Measurements from ENCODE around the gene MDC1.

MDC1 gene

DNA sequence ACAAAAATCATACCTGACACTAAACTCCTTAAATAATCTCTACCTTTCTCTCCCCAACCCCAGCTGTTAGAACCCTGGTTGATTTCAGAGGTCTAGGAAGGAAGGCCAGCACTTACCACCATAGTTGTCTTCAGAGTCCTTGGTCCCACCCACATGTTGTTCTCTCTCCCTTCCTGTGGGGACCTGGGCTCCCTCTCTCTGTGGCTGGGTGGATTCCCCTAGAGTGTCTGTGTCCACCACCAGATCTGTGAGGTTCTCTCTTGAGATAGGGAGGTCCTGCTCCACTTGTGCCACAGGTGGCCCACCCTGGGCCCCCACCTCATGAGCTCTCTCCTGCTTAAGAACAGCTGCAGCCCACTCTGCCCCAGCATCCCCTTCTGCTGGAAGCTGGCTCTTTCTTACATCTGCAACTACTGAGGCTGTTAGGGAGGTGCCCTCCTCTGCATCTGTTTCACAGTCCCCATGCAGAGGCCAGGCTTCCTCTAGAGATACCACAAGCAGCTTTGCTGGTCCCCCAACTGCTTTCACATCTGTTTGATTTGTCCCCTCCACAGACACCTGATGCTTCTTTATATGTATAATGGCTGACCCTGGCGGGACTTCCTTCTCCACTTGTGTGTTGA is 5.2 kb downstream of the MDC1 start:
- TF ChIP-seq, protein P1, sequence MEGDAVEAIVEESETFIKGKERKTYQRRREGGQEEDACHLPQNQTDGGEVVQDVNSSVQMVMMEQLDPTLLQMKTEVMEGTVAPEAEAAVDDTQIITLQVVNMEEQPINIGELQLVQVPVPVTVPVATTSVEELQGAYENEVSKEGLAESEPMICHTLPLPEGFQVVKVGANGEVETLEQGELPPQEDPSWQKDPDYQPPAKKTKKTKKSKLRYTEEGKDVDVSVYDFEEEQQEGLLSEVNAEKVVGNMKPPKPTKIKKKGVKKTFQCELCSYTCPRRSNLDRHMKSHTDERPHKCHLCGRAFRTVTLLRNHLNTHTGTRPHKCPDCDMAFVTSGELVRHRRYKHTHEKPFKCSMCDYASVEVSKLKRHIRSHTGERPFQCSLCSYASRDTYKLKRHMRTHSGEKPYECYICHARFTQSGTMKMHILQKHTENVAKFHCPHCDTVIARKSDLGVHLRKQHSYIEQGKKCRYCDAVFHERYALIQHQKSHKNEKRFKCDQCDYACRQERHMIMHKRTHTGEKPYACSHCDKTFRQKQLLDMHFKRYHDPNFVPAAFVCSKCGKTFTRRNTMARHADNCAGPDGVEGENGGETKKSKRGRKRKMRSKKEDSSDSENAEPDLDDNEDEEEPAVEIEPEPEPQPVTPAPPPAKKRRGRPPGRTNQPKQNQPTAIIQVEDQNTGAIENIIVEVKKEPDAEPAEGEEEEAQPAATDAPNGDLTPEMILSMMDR (IDR thresholded peaks at IDR 0.05; ENCODE audit: low read depth, low read length) = no peak
- H3K4me3 ChIP-seq (replicated peaks in 1 of 2; ENCODE audit: low read depth in 2 of 2, low read length in 2 of 2) = no peak overlapping the region
- DNase-seq (ENCODE audit: low read depth in 2 of 2) = no peak

- TF ChIP-seq, protein P1 (IDR thresholded peaks at IDR 0.05; ENCODE audit: low read depth, low read length) = no peak
- no peak overlapping the region for H3K4me3 ChIP-seq (replicated peaks in 1 of 2; ENCODE audit: low read depth in 2 of 2, low read length in 2 of 2)
- no peak for DNase-seq (ENCODE audit: low read depth in 2 of 2)
These were observed 7.8 kb downstream of the MDC1 start for GRCh38 chr6:30709101-30709868.

DNA sequence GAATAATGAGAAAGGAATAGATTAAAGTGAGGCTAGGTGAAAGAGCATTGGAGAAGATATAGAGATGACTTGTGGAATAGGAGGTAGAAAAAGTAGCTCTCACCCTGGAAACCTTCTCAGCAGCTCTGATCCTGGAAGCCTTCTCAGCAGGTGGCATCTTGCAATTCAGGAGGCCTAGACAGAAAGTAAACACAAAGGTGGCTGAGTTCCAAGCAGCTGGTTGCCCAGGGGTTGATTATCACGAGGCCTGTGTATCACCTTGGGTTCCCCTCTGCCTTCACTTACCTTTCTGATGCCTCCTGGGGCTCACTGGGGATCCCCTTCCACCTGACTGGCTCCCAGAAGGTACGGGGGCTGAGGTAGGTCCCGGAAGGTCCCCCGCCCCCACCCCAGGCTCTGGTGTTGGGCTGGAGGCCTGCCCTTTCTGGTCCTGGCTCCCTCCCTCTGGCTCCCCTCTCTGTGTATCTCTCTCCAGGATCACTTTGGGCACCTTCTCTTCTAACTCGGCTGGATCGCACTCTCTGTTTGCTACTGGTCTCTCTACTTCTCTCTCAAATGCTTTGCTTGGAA is 9.7 kb downstream of the MDC1 start:
- DNase-seq (ENCODE audit: low read depth in 2 of 2) = no peak
- no peak overlapping the region for H3K4me3 ChIP-seq (replicated peaks in 1 of 2; ENCODE audit: low read depth in 2 of 2, low read length in 2 of 2)
- TF ChIP-seq, protein P1 (IDR thresholded peaks at IDR 0.05; ENCODE audit: low read depth, low read length) = no peak

DNA sequence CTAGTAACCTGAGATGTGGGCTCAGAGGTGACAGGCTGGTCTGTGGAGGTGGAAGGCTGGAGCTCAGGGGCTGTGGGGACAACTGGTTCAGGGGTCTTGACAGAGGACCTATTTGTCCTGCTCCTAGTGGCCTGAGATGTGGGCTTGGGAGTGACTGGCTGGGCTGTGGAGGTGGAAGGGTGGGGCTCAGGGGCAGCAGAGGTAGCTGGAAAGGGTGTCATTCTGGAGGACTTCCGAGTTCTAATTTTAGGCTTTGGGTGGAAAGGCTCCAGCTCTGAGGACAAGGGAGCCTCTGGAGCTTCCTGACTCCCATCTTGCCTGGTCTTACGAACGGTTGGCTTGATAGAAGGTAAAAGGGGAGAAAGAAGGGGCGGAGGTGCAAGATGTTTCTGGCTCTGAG is 11.5 kb downstream of the MDC1 start:
- TF ChIP-seq, protein P1 (IDR thresholded peaks at IDR 0.05; ENCODE audit: low read depth, low read length) = no peak
- H3K4me3 ChIP-seq (replicated peaks in 1 of 2; ENCODE audit: low read depth in 2 of 2, low read length in 2 of 2) = no peak overlapping the region
- DNase-seq (ENCODE audit: low read depth in 2 of 2) = no peak

DNA sequence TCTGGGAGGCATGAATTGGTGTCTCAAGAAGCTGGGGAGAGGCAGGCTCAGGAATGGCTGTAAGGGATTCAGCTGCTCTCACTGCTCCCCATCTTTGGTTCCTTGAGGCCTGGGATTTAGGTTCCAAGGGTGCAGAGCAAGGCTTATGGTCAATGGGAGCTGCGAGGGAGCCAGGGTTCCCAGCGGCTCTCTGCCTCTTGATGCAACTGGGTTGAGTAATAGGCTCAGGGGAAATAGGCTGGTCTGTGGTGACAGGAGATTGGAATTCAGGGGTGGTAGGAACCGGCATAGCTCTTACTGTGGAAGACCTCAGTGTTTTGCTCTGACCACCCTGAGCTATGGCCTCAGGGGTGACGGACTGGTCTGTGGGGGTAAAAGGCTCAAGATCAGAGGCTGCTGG is 13.3 kb downstream of the MDC1 start:
- TF ChIP-seq, protein P1 (IDR thresholded peaks at IDR 0.05; ENCODE audit: low read depth, low read length) = no peak
- DNase-seq (ENCODE audit: low read depth in 2 of 2) = peak in 1 of 2 donors; percentile 45
- no peak overlapping the region for H3K4me3 ChIP-seq (replicated peaks in 1 of 2; ENCODE audit: low read depth in 2 of 2, low read length in 2 of 2)

- TF ChIP-seq, protein P1 (IDR thresholded peaks at IDR 0.05; ENCODE audit: low read depth, low read length) = no peak
- no peak overlapping the region for H3K4me3 ChIP-seq (replicated peaks in 1 of 2; ENCODE audit: low read depth in 2 of 2, low read length in 2 of 2)
- DNase-seq (ENCODE audit: low read depth in 2 of 2) = no peak
These were observed 14.1 kb downstream of the MDC1 start for GRCh38 chr6:30703011-30703410.
